Neural progenitor cell (in vitro differentiated cells): ENCODE results near the gene ABCC9.
A peak's percentile ranks its signal among the peaks of the same experiment; 100 is the strongest.

Experiments
- CTCF ChIP-seq: fragments of 200-600 bp; sonication (generic); IDR thresholded peaks from 2 replicates; pipeline ENCODE4 v1.5.1; 2017; ENCODE audit warnings: antibody characterized with exemption, mild to moderate bottlenecking
- EZH2 ChIP-seq: fragments of 200-600 bp; sonication (generic); IDR thresholded peaks from 2 replicates; pipeline ENCODE4 v1.6.1; 2017; ENCODE audit warnings: antibody characterized with exemption, mild to moderate bottlenecking, moderate library complexity
- EZH2phosphoT487 ChIP-seq: fragments of 200-600 bp; sonication (generic); IDR thresholded peaks from 2 replicates; pipeline ENCODE4 v1.6.1; 2017; ENCODE audit warnings: antibody characterized with exemption

- TF ChIP-seq CTCF (peak; percentile 61), EZH2 (peak; percentile 80), EZH2phosphoT487 (peak; percentile 76)
Measured at GRCh38 chr12:21941506-21942376, 515 bp upstream of the ABCC9 start.
